ENCODE data around the gene CFHR1.
"Not testable (repeated sequence)": the region's sequence is repeated elsewhere in the genome, so short reads cannot be mapped to it uniquely, and the experiment has no call there.

Gene CFHR1
- long read RNA-seq, donor 1: 0 reads
- long read RNA-seq, donor 2: 0 reads
- long read RNA-seq, donor 3: 0 reads
- long read RNA-seq, donor 4: 0 reads
- long read RNA-seq, donor 5: 0 reads
- long read RNA-seq, donor 6: 0 reads
- long read RNA-seq, donor 7: 0 reads
- long read RNA-seq, donor 8: 0 reads

GRCh38 chr1:196819531-196819930 lies at the start of gene CFHR1:
TSS of gene CFHR1 (plus strand) at chr1:196819731. CDS start at chr1:196819845, 114 bp downstream.
- DNase-seq: not testable (repeated sequence)

- not testable (repeated sequence) for DNase-seq
Observed at GRCh38 chr1:196769823-196770222, 49.7 kb upstream of the CFHR1 start.

GRCh38 chr1:196773713-196774112 lies 45.8 kb upstream of the CFHR1 start:
- DNase-seq: no peak

GRCh38 chr1:196774175-196774574 lies 45.4 kb upstream of the CFHR1 start:
- no peak for DNase-seq

GRCh38 chr1:196774603-196775002 lies 44.9 kb upstream of the CFHR1 start, which contains the start of gene CFHR3:
TSS of gene CFHR3 (plus strand) at chr1:196774840. CDS start at chr1:196774887, 47 bp downstream.
- no peak for DNase-seq

- DNase-seq: no peak
Observed at GRCh38 chr1:196777603-196778002, 41.9 kb upstream of the CFHR1 start.

GRCh38 chr1:196779093-196779492 lies 40.4 kb upstream of the CFHR1 start:
- DNase-seq: no peak

- DNase-seq: not testable (repeated sequence)
Observed at GRCh38 chr1:196791252-196791651, 28.3 kb upstream of the CFHR1 start.

GRCh38 chr1:196794103-196794502 lies 25.4 kb upstream of the CFHR1 start:
- DNase-seq: not testable (repeated sequence)

- no peak for DNase-seq
Observed at GRCh38 chr1:196797891-196798290, 21.6 kb upstream of the CFHR1 start.

- DNase-seq: not testable (repeated sequence)
Observed at GRCh38 chr1:196801920-196802319, 17.6 kb upstream of the CFHR1 start.

- no peak for DNase-seq
Observed at GRCh38 chr1:196808529-196809235, 10.8 kb upstream of the CFHR1 start.

- not testable (repeated sequence) for DNase-seq
Observed at GRCh38 chr1:196817442-196817841, 2.1 kb upstream of the CFHR1 start.

- DNase-seq: not testable (repeated sequence)
Observed at GRCh38 chr1:196827860-196828259, 8.3 kb downstream of the CFHR1 start.

- DNase-seq: not testable (repeated sequence)
Observed at GRCh38 chr1:196849613-196850492, 30.3 kb downstream of the CFHR1 start.

- DNase-seq: no peak
Observed at GRCh38 chr1:196856053-196856452, 36.5 kb downstream of the CFHR1 start.

GRCh38 chr1:196857188-196857587 lies 37.7 kb downstream of the CFHR1 start:
- no peak for DNase-seq

GRCh38 chr1:196858811-196859210 lies 39.3 kb downstream of the CFHR1 start:
- DNase-seq: no peak

GRCh38 chr1:196860323-196860884 lies 40.9 kb downstream of the CFHR1 start:
- DNase-seq: no peak

GRCh38 chr1:196861429-196861828 lies 41.9 kb downstream of the CFHR1 start:
- DNase-seq: no peak

GRCh38 chr1:196866974-196867373 lies 47.4 kb downstream of the CFHR1 start:
- DNase-seq: no peak

GRCh38 chr1:196873385-196873784 lies 53.9 kb downstream of the CFHR1 start:
- no peak for DNase-seq

GRCh38 chr1:196875935-196876334 lies 56.4 kb downstream of the CFHR1 start:
- DNase-seq: no peak

All from right kidney (tissue), 9 donors.